K562 (cell line): ENCODE results near the gene DCLK1. TPM values are rescaled to one million over a fixed set of nuclear protein-coding genes. Genes with fewer than 3 reads are reported as not detected.

ENCODE experiments used
- ATAC-seq: fragments of 200-7000 bp; cut with Tn5 transposase; 3 replicates; pipeline ENCODE4 v1.9.1; 2020; ENCODE audit warnings: moderate library complexity
- BruUV-seq: library from RNA; stranded (reverse); fragments of 400-500 nt; replicated peaks from 2 replicates; lab custom pipeline; 2021; lab: Mats Ljungman, UMichigan
- CTCF ChIA-PET: fragments of 300-600 bp; formaldehyde crosslinking; extraction: SDS; loops from one replicate; lab custom pipeline; 2021; ENCODE audit warnings: low intra/inter-chr PET ratio; lab: Yijun Ruan, JAX
- POLR2A ChIA-PET: fragments of 300-600, 350-650 bp; sonication (Branson Sonifier 250); formaldehyde crosslinking; extraction: SDS; loops from one replicate; lab custom pipeline; 2021; ENCODE audit warnings: antibody characterized with exemption, inconsistent platforms; lab: Yijun Ruan, JAX
- DNase-seq, 4 experiments: peaks; one replicate each; pipeline versions ENCODE4 v3.0.0 to v3.0.0-alpha.2; 2011 to 2018; ENCODE audit warnings: low spot score in 3 of 4, mixed read lengths in 3 of 4; ENCODE audit errors: extremely low read depth in 1 of 4
- FAIRE-seq: peaks from 2 replicates; lab custom pipeline; 2011; peaks lifted over from hg19 to GRCh38; lab: Jason Lieb, UNC
- H2AFZ ChIP-seq: 2 replicates; pipeline ENCODE4 v1.6.0; 2011; ENCODE audit warnings: low read depth, low read length, control low read depth, inconsistent platforms
- H3K27ac ChIP-seq: fragments of 200-600 bp; 3 replicates; pipeline ENCODE4 v1.8.0; 2011; ENCODE audit warnings: low read depth, mild to moderate bottlenecking, control low read depth, inconsistent platforms, low read length, moderate library complexity, mixed read lengths; ENCODE audit errors: extremely low read depth
- H3K27me3 ChIP-seq, 2 experiments: fragments of 300-600 bp in 1 of 2; 2 replicates in 1 of 2; 3 replicates in 1 of 2; pipeline versions ENCODE4 v1.6.0 to v1.8.0; 2011; ENCODE audit warnings: inconsistent platforms in 2 of 2, low read length in 2 of 2, mild to moderate bottlenecking in 1 of 2, mixed read lengths in 1 of 2, moderate library complexity in 1 of 2; ENCODE audit not compliant: control insufficient read depth in 2 of 2, insufficient read depth in 2 of 2
- H3K36me3 ChIP-seq: fragments of 300-600 bp; 3 replicates; pipeline ENCODE4 v1.8.0; 2011; ENCODE audit warnings: mild to moderate bottlenecking, low read length, inconsistent platforms; ENCODE audit not compliant: control insufficient read depth, insufficient read depth
- H3K4me1 ChIP-seq, 2 experiments: fragments of 200-600 bp in 1 of 2; replicated peaks in 1 of 2; 2 replicates in 1 of 2; 3 replicates in 1 of 2; pipeline versions ENCODE4 v1.5.1 to v1.8.0; 2011; ENCODE audit warnings: inconsistent platforms in 2 of 2, low read length in 2 of 2, mild to moderate bottlenecking in 1 of 2, mixed read lengths in 1 of 2, moderate library complexity in 1 of 2; ENCODE audit not compliant: control insufficient read depth in 2 of 2, insufficient read depth in 2 of 2
- H3K4me2 ChIP-seq: 2 replicates; pipeline ENCODE4 v1.6.1; 2011; ENCODE audit warnings: low read length, control low read depth, inconsistent platforms, mixed read lengths; ENCODE audit not compliant: insufficient read depth
- H3K4me3 ChIP-seq: fragments of 200-600 bp; sonication (generic), shearing (Covaris generic); 2 replicates; pipeline ENCODE4 v1.5.1; 2016; ENCODE audit warnings: control low read depth, inconsistent platforms
- H3K79me2 ChIP-seq: fragments of 200-600 bp; 3 replicates; pipeline ENCODE4 v1.8.0; 2011; ENCODE audit warnings: low read length, inconsistent platforms; ENCODE audit not compliant: control insufficient read depth, insufficient read depth
- H3K9ac ChIP-seq, 2 experiments: 2 replicates each; pipeline versions ENCODE4 v1.6.0 to v1.6.1; 2011; ENCODE audit warnings: low read depth in 2 of 2, low read length in 2 of 2, control low read depth in 1 of 2, inconsistent platforms in 1 of 2, mild to moderate bottlenecking in 1 of 2, mixed read lengths in 1 of 2; ENCODE audit not compliant: insufficient read depth in 1 of 2
- H3K9me1 ChIP-seq: one replicate; pipeline ENCODE4 v1.6.0; 2011; ENCODE audit warnings: inconsistent platforms, mild to moderate bottlenecking, low read length, moderate library complexity; ENCODE audit not compliant: control insufficient read depth, insufficient read depth
- H3K9me3 ChIP-seq: replicated peaks from 2 replicates; pipeline ENCODE4 v1.5.1; 2011; ENCODE audit warnings: low read depth, low read length, inconsistent platforms; ENCODE audit not compliant: control insufficient read depth, insufficient read depth
- H4K20me1 ChIP-seq: replicated peaks from 2 replicates; pipeline ENCODE4 v1.6.1; 2011; ENCODE audit warnings: low read length, inconsistent platforms, mixed read lengths; ENCODE audit not compliant: control insufficient read depth, insufficient read depth
- ARID3B ChIP-seq: fragments of 250-450 bp; sonication (Bioruptor Pico); IDR thresholded peaks from 2 replicates; pipeline ENCODE4 v1.4.0; 2020; ENCODE audit warnings: borderline replicate concordance
- ATF6 ChIP-seq: sonication (generic); formaldehyde crosslinking; IDR thresholded peaks from 2 replicates; pipeline ENCODE4 v1.4.0; 2020; ENCODE audit warnings: mild to moderate bottlenecking, missing genetic modification reagents
- E2F8 ChIP-seq: fragments of 450-650 bp; IDR thresholded peaks from 2 replicates; pipeline ENCODE4 v1.7.1; 2018; ENCODE audit warnings: mild to moderate bottlenecking, low read depth; ENCODE audit not compliant: partially characterized antibody
- ETV5 ChIP-seq: sonication (generic); formaldehyde crosslinking; IDR thresholded peaks from 2 replicates; pipeline ENCODE4 v1.4.0; 2020; ENCODE audit warnings: low read depth, mild to moderate bottlenecking, missing genetic modification reagents
- FOXO4 ChIP-seq: fragments of 450-650 bp; formaldehyde crosslinking; IDR thresholded peaks from 2 replicates; pipeline ENCODE4 v1.4.0; 2020; ENCODE audit warnings: mild to moderate bottlenecking, moderate library complexity
- KLF13 ChIP-seq: fragments of 450-650 bp; IDR thresholded peaks from 2 replicates; pipeline ENCODE4 v1.6.1; 2016; ENCODE audit warnings: missing genetic modification characterization, low read depth, mild to moderate bottlenecking, missing compliant biosample characterization, moderate library complexity, borderline replicate concordance
- TAL1 ChIP-seq: fragments of 450-650 bp; IDR thresholded peaks from 2 replicates; pipeline ENCODE4 v1.6.1; 2016; ENCODE audit warnings: mild to moderate bottlenecking
- ZNF232 ChIP-seq: sonication (generic); formaldehyde crosslinking; IDR thresholded peaks from 2 replicates; pipeline ENCODE4 v1.8.0; 2022; ENCODE audit warnings: mild to moderate bottlenecking, missing genetic modification reagents
- ZNF507 ChIP-seq: conservative IDR thresholded peaks from 2 replicates; pipeline ENCODE4 v1.6.1; 2017; ENCODE audit warnings: missing genetic modification characterization, missing compliant biosample characterization
- ZNF717 ChIP-seq: fragments of 250-450 bp; sonication (Bioruptor Pico); IDR thresholded peaks from 2 replicates; pipeline ENCODE4 v1.5.0; 2021
- ZNF764 ChIP-seq: fragments of 250-450 bp; sonication (Bioruptor Pico); IDR thresholded peaks from 2 replicates; pipeline ENCODE4 v1.4.0; 2020; ENCODE audit warnings: low read depth, mild to moderate bottlenecking, moderate library complexity
- WGBS: fragments of 100-300 bp; shearing (Covaris generic); methylation state at CpG from one replicate; pipeline ENCODE4 v1.1.6; 2016; ENCODE audit warnings: low coverage, mixed read lengths; ENCODE audit not compliant: insufficient coverage; ENCODE audit errors: missing lambda C conversion rate; 5-methylcytosine and 5-hydroxymethylcytosine counted together
- in situ Hi-C: fragments of 300-500 bp; cut with MboI; formaldehyde crosslinking; loops from 4 replicates; pipeline ENCODE4 v1.15.0; 2018; ENCODE audit warnings: inconsistent platforms, mixed read lengths
- intact Hi-C: fragments of 100-400 bp; cut with micrococcal nuclease; formaldehyde crosslinking; loops from 2 replicates; pipeline ENCODE4 v1.14.2; 2022
- polyA plus RNA-seq, 8 experiments: library from polyadenylated mRNA; depleted of rRNA in 4 of 8; stranded (reverse) in 5 of 8; unstranded in 3 of 8; fragments of >200 nt; fragmentation: Nextera tagmentation in 2 of 8; fragmentation: Illumina TruSeq in 1 of 8; extraction: Ambion mirVana in 2 of 8; extraction: Trizol in 1 of 8; gene quantifications; 2 replicates each; pipeline versions ENCODE4 v1.2.1 to v1.2.3, GENCODE V29; 2011 to 2014; ENCODE audit warnings: inconsistent platforms in 1 of 8, missing spikeins in 1 of 8
- total RNA-seq, 7 experiments: library from RNA; depleted of rRNA in 6 of 7; stranded (reverse); fragments of >200 nt in 6 of 7; fragmentation: Illumina TruSeq in 2 of 7; extraction: Trizol in 2 of 7; gene quantifications; 2 replicates each; pipeline versions ENCODE4 v1.2.1 to v1.2.3, GENCODE V29; 2011 to 2021; ENCODE audit warnings: low replicate concordance in 1 of 7
- TF ChIP-seq, protein P1 (sequence below): fragments of 450-650 bp; IDR thresholded peaks from 2 replicates; pipeline ENCODE4 v1.6.1; 2016; ENCODE audit warnings: missing biosample characterization, missing genetic modification characterization
- TF ChIP-seq, protein P2 (sequence below): sonication (generic); IDR thresholded peaks from 2 replicates; pipeline ENCODE4 v1.6.1; 2016

Gene DCLK1
- total and polyA plus RNA-seq, 9 of the 15 experiments (the other 6 are each of a cell fraction or from before 2014, with no cell fraction given), result 0.07 TPM; not detected in 8

DNA sequence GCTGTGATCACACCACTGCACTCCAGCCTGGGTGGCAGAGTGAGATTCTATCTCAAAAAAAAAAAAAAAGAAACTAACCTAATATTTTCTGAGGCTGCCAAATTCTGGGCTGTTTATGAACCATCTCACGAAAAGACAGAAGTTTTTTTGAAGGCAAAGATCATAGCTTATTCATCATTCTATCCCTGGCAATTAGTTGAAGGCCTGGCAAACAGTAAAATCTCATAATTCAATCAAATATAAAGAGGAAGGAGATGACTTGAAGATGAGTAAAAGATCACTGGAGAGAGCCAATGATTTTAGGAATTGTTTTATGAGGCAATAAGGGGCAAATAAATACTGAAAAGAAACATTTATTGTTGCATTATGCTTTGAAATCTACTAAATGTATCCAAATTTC lies 216.5 kb downstream of the DCLK1 start:
- ATAC-seq (no peak), DNase-seq (no peak), FAIRE-seq (no peak)
- no peaks in the 10 kb centered on the region for H3K4me1 ChIP-seq
- H3K4me2 ChIP-seq, result no peak overlapping the region
- POLR2A ChIA-PET, result no interaction called here
- intact Hi-C loops, result no loop called here
- no CpG with 5 or more reads among the region's 1 CpG for WGBS
- in situ Hi-C loops, result no loop called here
- no peaks in the 10 kb centered on the region for H3K36me3 ChIP-seq
- H3K9me1 ChIP-seq, result no peaks in the 10 kb centered on the region
- BruUV-seq, result no TSS peak
- no peak overlapping the region for H3K4me3 ChIP-seq
- H3K27me3 ChIP-seq, result no peaks in the 10 kb centered on the region
- no peak overlapping the region for H3K9ac ChIP-seq
- no peaks in the 10 kb centered on the region for H4K20me1 ChIP-seq
- H3K9me3 ChIP-seq, result no peaks in the 10 kb centered on the region
- no peaks in the 10 kb centered on the region for H3K79me2 ChIP-seq
- H3K27ac ChIP-seq, result no peak overlapping the region
- no peak overlapping the region for H2AFZ ChIP-seq
- CTCF ChIA-PET, result no interaction called here
- TF ChIP-seq, protein P1, sequence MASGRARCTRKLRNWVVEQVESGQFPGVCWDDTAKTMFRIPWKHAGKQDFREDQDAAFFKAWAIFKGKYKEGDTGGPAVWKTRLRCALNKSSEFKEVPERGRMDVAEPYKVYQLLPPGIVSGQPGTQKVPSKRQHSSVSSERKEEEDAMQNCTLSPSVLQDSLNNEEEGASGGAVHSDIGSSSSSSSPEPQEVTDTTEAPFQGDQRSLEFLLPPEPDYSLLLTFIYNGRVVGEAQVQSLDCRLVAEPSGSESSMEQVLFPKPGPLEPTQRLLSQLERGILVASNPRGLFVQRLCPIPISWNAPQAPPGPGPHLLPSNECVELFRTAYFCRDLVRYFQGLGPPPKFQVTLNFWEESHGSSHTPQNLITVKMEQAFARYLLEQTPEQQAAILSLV (tag), result no peak
- no peak for TF ChIP-seq KLF13 (tag)
- TF ChIP-seq, protein P2, sequence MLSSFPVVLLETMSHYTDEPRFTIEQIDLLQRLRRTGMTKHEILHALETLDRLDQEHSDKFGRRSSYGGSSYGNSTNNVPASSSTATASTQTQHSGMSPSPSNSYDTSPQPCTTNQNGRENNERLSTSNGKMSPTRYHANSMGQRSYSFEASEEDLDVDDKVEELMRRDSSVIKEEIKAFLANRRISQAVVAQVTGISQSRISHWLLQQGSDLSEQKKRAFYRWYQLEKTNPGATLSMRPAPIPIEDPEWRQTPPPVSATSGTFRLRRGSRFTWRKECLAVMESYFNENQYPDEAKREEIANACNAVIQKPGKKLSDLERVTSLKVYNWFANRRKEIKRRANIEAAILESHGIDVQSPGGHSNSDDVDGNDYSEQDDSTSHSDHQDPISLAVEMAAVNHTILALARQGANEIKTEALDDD, result no peak
- no peak for TF ChIP-seq TAL1
- TF ChIP-seq ATF6 (CRISPR knock-in tag), result no peak
- no peak for TF ChIP-seq ZNF232 (CRISPR knock-in tag)
- no peak for TF ChIP-seq ZNF717 (CRISPR knock-in tag)
- TF ChIP-seq FOXO4, result no peak
- no peak for TF ChIP-seq ZNF507 (tag)
- TF ChIP-seq ARID3B, result no peak
- no peak for TF ChIP-seq E2F8
- TF ChIP-seq ZNF764, result no peak
- no peak for TF ChIP-seq ETV5
